ENCODE results near the gene CBLL1.

Gene CBLL1

DNA sequence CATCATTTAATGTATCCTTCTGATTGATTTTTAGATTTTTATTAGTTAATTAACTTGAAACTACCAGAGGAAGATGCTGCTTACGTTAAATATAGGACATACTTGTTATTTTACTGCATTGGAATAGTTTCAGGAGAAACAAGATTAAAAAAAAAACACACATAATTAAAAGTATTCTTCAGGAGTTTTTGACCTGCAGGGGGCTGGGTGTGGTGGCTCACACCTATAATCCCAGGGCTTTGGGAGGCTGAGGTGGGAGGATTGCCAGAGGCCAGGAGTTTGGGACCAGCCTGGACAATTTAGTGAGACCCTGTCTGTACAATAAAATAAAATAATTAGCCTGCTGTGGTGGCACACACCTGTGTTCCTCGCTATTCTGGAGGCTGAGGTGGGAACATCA, 10.7 kb downstream of the CBLL1 start:
- Histone ChIP-seq H3K36me3 (ENCODE audit: low read depth) (peaks cover 96% of the 10 kb centered on the region), H3K4me3 (ENCODE audit: severe bottlenecking) (no peak overlapping the region), H3K27ac (ENCODE audit: poor library complexity, severe bottlenecking) (no peak overlapping the region), H3K27me3 (ENCODE audit: insufficient read depth, poor library complexity, severe bottlenecking) (no peaks in the 10 kb centered on the region), H3K9me3 (ENCODE audit: severe bottlenecking) (peaks cover 2% of the 10 kb centered on the region), H3K4me1 (ENCODE audit: insufficient read depth, poor library complexity, severe bottlenecking) (no peaks in the 10 kb centered on the region)
- DNase-seq (ENCODE audit: low spot score) (no peak), ATAC-seq (ENCODE audit: low read depth) (no peak)
- TF ChIP-seq, protein P1, sequence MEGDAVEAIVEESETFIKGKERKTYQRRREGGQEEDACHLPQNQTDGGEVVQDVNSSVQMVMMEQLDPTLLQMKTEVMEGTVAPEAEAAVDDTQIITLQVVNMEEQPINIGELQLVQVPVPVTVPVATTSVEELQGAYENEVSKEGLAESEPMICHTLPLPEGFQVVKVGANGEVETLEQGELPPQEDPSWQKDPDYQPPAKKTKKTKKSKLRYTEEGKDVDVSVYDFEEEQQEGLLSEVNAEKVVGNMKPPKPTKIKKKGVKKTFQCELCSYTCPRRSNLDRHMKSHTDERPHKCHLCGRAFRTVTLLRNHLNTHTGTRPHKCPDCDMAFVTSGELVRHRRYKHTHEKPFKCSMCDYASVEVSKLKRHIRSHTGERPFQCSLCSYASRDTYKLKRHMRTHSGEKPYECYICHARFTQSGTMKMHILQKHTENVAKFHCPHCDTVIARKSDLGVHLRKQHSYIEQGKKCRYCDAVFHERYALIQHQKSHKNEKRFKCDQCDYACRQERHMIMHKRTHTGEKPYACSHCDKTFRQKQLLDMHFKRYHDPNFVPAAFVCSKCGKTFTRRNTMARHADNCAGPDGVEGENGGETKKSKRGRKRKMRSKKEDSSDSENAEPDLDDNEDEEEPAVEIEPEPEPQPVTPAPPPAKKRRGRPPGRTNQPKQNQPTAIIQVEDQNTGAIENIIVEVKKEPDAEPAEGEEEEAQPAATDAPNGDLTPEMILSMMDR (IDR thresholded peaks at IDR 0.05; ENCODE audit: poor library complexity, severe bottlenecking) = no peak

DNA sequence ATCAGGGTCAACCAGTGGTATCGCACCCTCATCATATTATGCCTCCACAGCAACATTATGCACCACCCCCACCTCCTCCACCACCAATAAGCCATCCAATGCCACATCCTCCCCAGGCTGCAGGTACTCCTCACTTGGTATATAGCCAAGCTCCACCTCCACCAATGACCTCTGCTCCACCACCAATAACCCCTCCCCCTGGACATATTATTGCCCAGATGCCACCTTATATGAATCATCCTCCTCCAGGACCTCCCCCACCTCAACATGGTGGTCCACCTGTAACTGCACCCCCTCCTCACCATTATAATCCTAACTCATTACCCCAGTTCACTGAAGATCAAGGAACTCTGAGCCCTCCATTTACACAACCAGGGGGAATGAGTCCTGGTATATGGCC, 14.7 kb downstream of the CBLL1 start:
- Histone ChIP-seq H3K4me1 (ENCODE audit: insufficient read depth, poor library complexity, severe bottlenecking) (no peaks in the 10 kb centered on the region), H3K27me3 (ENCODE audit: insufficient read depth, poor library complexity, severe bottlenecking) (no peaks in the 10 kb centered on the region), H3K27ac (ENCODE audit: poor library complexity, severe bottlenecking) (no peak overlapping the region), H3K4me3 (ENCODE audit: severe bottlenecking) (no peak overlapping the region), H3K9me3 (ENCODE audit: severe bottlenecking) (peaks cover under 1% of the 10 kb centered on the region), H3K36me3 (ENCODE audit: low read depth) (peaks cover 65% of the 10 kb centered on the region)
- no peak for DNase-seq (ENCODE audit: low spot score)
- TF ChIP-seq, protein P1 (IDR thresholded peaks at IDR 0.05; ENCODE audit: poor library complexity, severe bottlenecking) = no peak
- no peak for ATAC-seq (ENCODE audit: low read depth)

DNA sequence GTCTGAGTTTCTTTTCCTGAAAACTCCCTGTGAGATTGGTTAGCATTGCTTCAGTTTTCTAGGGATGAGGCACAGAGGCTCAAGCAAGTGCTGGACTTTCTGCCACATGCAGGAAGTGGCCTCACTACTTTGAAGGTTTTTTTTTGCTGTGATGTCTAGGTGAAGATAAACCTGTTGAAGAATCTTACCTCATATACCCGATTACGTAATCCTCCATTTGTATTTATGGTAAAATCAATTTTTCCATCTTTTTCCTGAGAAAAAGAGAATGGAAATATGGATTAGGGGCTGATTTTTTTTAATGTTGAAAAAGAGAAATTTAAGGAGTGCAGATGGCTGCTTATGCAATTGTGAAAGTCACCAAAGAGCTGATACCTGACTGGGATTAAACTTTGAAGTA, 23.4 kb downstream of the CBLL1 start:
- ATAC-seq (ENCODE audit: low read depth) (no peak), DNase-seq (ENCODE audit: low spot score) (no peak)
- Histone ChIP-seq H3K27ac (ENCODE audit: poor library complexity, severe bottlenecking) (no peak overlapping the region), H3K36me3 (ENCODE audit: low read depth) (no peaks in the 10 kb centered on the region), H3K9me3 (ENCODE audit: severe bottlenecking) (no peaks in the 10 kb centered on the region), H3K4me1 (ENCODE audit: insufficient read depth, poor library complexity, severe bottlenecking) (no peaks in the 10 kb centered on the region), H3K27me3 (ENCODE audit: insufficient read depth, poor library complexity, severe bottlenecking) (no peaks in the 10 kb centered on the region), H3K4me3 (ENCODE audit: severe bottlenecking) (no peak overlapping the region)
- TF ChIP-seq, protein P1 (IDR thresholded peaks at IDR 0.05; ENCODE audit: poor library complexity, severe bottlenecking) = no peak

DNA sequence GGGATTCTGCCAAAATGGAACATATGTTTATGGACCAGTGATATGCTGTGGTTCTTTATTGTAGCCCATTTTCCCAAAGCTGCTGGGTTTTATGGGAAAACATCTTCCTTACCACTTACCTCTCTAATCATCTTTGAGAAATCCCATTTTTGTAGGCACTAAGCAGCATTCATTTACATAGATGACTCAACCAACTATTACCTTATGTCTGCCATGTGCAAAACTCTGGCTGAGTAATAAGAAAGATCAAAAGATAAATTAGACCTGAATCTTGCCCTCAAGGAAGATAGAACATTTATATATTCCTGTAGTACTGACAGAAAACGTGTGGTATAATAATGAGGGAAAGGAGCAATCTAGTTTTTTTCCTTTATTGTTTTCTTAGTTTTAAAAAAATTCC, 24.3 kb downstream of the CBLL1 start:
- ATAC-seq (ENCODE audit: low read depth) (peak; percentile 40; the same call in 2 of the 3 replicates), DNase-seq (ENCODE audit: low spot score) (no peak)
- no peaks in the 10 kb centered on the region for H3K27me3 ChIP-seq (ENCODE audit: insufficient read depth, poor library complexity, severe bottlenecking)
- no peak overlapping the region for H3K27ac ChIP-seq (ENCODE audit: poor library complexity, severe bottlenecking)
- no peak overlapping the region for H3K4me3 ChIP-seq (ENCODE audit: severe bottlenecking)
- H3K4me1 ChIP-seq (ENCODE audit: insufficient read depth, poor library complexity, severe bottlenecking) = no peaks in the 10 kb centered on the region
- TF ChIP-seq, protein P1 (IDR thresholded peaks at IDR 0.05; ENCODE audit: poor library complexity, severe bottlenecking) = no peak
- no peaks in the 10 kb centered on the region for H3K9me3 ChIP-seq (ENCODE audit: severe bottlenecking)
- H3K36me3 ChIP-seq (ENCODE audit: low read depth) = no peaks in the 10 kb centered on the region

DNA sequence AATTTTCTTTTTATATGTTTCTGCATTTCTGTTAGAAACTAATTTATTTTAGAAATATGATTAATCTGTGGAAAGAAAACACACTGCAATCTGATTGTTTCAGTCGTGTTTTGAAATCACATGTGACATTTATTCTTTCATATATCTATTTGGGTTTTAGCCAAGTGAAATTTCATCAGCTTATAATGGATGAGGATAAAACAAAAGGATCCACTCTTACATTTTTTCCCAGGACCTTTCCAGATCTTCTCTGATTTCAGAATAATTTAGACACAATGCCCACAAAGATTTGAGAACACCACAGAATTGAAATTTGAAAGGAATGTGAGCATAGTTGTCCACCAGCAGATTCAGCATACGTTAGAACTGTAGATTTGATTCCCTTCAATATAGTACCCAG, 29.1 kb downstream of the CBLL1 start:
- Histone ChIP-seq H3K27ac (ENCODE audit: poor library complexity, severe bottlenecking) (no peak overlapping the region), H3K36me3 (ENCODE audit: low read depth) (no peaks in the 10 kb centered on the region), H3K4me3 (ENCODE audit: severe bottlenecking) (no peak overlapping the region), H3K9me3 (ENCODE audit: severe bottlenecking) (no peaks in the 10 kb centered on the region), H3K27me3 (ENCODE audit: insufficient read depth, poor library complexity, severe bottlenecking) (no peaks in the 10 kb centered on the region), H3K4me1 (ENCODE audit: insufficient read depth, poor library complexity, severe bottlenecking) (no peaks in the 10 kb centered on the region)
- ATAC-seq (ENCODE audit: low read depth) = no peak
- TF ChIP-seq, protein P1 (IDR thresholded peaks at IDR 0.05; ENCODE audit: poor library complexity, severe bottlenecking) = no peak
- no peak for DNase-seq (ENCODE audit: low spot score)

Measured in RWPE2 (cell line).